ENCODE measurements around the gene CDH4. TPM values are rescaled to one million over a fixed set of nuclear protein-coding genes. Genes with fewer than 3 reads are reported as not detected.
"Not testable (repeated sequence)": the region's sequence is repeated elsewhere in the genome, so short reads cannot be mapped to it uniquely, and the experiment has no call there.

CDH4 gene
- total RNA-seq, 1 donor from 2014 or later: 0.23 TPM

DNA sequence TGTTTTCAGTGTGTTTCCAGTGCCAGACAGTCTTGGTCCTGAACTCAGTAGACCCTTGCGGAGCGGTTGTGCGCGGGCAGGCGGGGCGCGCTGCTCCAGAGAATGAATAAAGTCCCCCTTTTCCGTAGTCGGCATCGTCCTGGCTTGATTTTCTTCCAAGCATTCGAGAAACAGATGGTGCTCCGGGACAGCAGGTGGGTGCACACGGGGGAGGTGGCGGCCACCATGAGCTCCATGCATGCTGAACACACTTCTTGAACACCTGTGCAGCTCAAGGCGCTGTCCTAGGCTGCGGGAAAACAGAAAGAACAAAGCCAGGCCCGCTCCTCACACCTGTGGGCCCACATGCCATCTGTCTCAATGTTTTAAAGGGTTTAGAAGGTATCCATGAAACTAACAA, 688.4 kb downstream of the CDH4 start:
- H3K9me3 Mint-ChIP-seq (ENCODE audit: unreplicated experiment): no peaks in the 10 kb centered on the region
- H3K4me3 Mint-ChIP-seq (ENCODE audit: unreplicated experiment): no peak overlapping the region
- DNase-seq (ENCODE audit: low spot score): no peak

DNA sequence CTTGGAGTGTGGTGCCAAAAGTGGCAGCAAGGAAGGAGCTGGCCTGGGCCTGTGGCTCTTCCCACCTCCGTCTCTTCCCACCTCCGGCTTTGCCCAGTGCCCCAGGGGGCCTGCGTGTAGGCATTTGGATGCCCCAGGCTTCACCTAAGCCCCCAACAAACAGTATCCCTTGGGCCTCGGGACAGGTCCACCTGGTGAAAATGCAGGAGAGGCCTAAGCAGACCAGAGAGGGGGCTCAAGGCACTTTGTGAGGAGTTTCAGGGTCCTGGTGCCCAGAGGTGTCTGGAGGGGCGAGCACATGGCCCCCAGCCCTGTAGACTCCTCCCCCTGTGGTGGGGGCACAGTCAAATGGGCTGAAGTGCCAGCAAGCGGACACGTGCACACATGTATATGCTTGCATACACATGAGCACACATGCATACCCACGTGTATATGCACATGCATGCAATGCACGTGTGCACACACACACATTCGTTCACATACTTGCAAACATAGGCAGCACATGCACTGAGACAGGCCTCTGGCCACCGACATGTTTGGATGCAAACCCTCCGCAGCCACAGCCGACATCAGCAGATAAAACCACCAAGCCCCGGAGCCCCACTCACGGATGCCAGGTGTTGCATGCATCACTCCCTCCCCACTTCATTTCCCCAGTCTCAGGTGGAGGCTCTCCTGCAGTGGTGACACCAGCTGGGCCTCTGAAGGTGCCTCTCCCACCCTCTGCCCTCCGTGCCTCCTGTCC, 689.1 kb downstream of the CDH4 start:
- H3K9me3 Mint-ChIP-seq (ENCODE audit: unreplicated experiment): no peaks in the 10 kb centered on the region
- H3K4me1 Mint-ChIP-seq (ENCODE audit: unreplicated experiment): no peaks in the 10 kb centered on the region
- H3K4me3 Mint-ChIP-seq (ENCODE audit: unreplicated experiment): no peak overlapping the region
- TF ChIP-seq, protein P1, sequence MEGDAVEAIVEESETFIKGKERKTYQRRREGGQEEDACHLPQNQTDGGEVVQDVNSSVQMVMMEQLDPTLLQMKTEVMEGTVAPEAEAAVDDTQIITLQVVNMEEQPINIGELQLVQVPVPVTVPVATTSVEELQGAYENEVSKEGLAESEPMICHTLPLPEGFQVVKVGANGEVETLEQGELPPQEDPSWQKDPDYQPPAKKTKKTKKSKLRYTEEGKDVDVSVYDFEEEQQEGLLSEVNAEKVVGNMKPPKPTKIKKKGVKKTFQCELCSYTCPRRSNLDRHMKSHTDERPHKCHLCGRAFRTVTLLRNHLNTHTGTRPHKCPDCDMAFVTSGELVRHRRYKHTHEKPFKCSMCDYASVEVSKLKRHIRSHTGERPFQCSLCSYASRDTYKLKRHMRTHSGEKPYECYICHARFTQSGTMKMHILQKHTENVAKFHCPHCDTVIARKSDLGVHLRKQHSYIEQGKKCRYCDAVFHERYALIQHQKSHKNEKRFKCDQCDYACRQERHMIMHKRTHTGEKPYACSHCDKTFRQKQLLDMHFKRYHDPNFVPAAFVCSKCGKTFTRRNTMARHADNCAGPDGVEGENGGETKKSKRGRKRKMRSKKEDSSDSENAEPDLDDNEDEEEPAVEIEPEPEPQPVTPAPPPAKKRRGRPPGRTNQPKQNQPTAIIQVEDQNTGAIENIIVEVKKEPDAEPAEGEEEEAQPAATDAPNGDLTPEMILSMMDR (IDR thresholded peaks at IDR 0.05; ENCODE audit: unreplicated experiment): no peak
- no peak for DNase-seq (ENCODE audit: low spot score)
- H3K36me3 Mint-ChIP-seq (ENCODE audit: low read depth, unreplicated experiment): no peaks in the 10 kb centered on the region
- peaks cover 4% of the 10 kb centered on the region for H3K27me3 Mint-ChIP-seq (ENCODE audit: unreplicated experiment)
- no peak overlapping the region for H3K27ac Mint-ChIP-seq (ENCODE audit: unreplicated experiment)

More for the DNA sequence above, 688.4 kb downstream of the CDH4 start:
- TF ChIP-seq, protein P1 (IDR thresholded peaks at IDR 0.05; ENCODE audit: unreplicated experiment): no peak
- Mint-ChIP-seq H3K4me1 (ENCODE audit: unreplicated experiment) (no peaks in the 10 kb centered on the region), H3K27me3 (ENCODE audit: unreplicated experiment) (peaks cover 4% of the 10 kb centered on the region), H3K36me3 (ENCODE audit: low read depth, unreplicated experiment) (no peaks in the 10 kb centered on the region), H3K27ac (ENCODE audit: unreplicated experiment) (no peak overlapping the region)

DNA sequence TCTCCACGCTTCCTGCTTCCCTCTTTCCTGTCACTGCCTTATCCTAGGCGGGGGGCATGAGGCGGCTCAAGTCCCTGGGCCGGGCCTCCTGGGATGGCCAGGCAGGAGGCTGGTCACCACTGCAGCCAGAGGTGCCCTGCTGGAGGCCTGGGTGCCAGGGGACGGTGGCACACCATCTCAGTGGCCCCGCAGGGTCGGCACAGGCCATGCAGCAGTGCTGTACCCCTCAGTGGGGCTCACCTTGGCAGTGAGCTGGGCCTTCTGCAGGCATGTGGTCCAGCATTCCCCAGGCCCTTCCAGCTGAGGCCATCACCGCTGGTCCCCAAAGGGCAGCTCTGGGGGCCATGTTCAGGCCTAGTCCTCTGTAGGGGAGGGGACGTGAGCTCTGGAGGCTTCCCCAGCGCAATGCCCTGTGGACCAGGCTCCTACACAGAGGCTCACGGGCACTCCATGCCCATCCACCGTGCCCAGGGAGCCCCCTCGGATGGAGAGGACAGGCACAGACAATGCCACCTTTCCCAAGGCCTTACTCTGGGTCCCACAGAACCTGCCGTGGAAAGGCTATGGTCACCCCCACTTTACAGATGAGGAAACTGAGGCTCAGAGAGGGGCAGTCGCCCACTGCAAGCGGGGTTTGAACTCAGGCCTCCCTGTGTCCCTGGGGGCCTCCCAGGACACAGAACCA, 689.8 kb downstream of the CDH4 start:
- Mint-ChIP-seq H3K4me3 (ENCODE audit: unreplicated experiment) (no peak overlapping the region), H3K9me3 (ENCODE audit: unreplicated experiment) (no peaks in the 10 kb centered on the region), H3K27ac (ENCODE audit: unreplicated experiment) (no peak overlapping the region), H3K4me1 (ENCODE audit: unreplicated experiment) (no peaks in the 10 kb centered on the region), H3K27me3 (ENCODE audit: unreplicated experiment) (peaks cover 2% of the 10 kb centered on the region), H3K36me3 (ENCODE audit: low read depth, unreplicated experiment) (no peaks in the 10 kb centered on the region)
- TF ChIP-seq, protein P1 (IDR thresholded peaks at IDR 0.05; ENCODE audit: unreplicated experiment): no peak
- DNase-seq (ENCODE audit: low spot score): no peak

DNA sequence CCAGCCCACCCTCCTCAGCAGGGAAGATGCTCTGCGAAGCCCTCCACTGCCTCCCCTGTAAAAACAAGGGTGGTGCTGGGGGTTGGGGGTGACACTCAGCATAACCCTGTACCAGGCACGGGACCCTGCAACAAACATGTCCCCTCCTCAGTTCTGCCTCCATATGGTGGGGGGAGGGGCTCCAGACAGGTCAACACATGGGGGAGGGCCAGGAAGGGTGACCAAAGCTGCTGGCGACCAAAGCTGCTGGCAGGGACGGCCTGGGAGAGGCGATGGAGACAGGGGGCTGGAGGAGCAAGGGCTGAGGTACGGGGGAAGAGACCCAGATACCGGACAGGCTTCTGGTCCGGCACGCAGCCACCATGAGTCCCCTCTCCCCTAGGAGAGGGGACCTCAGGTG, 690.5 kb downstream of the CDH4 start:
- Mint-ChIP-seq H3K4me1 (ENCODE audit: unreplicated experiment) (no peaks in the 10 kb centered on the region), H3K4me3 (ENCODE audit: unreplicated experiment) (no peak overlapping the region), H3K36me3 (ENCODE audit: low read depth, unreplicated experiment) (no peaks in the 10 kb centered on the region), H3K27ac (ENCODE audit: unreplicated experiment) (no peak overlapping the region), H3K27me3 (ENCODE audit: unreplicated experiment) (peaks cover 2% of the 10 kb centered on the region), H3K9me3 (ENCODE audit: unreplicated experiment) (no peaks in the 10 kb centered on the region)
- TF ChIP-seq, protein P1 (IDR thresholded peaks at IDR 0.05; ENCODE audit: unreplicated experiment): no peak
- DNase-seq (ENCODE audit: low spot score): no peak

DNA sequence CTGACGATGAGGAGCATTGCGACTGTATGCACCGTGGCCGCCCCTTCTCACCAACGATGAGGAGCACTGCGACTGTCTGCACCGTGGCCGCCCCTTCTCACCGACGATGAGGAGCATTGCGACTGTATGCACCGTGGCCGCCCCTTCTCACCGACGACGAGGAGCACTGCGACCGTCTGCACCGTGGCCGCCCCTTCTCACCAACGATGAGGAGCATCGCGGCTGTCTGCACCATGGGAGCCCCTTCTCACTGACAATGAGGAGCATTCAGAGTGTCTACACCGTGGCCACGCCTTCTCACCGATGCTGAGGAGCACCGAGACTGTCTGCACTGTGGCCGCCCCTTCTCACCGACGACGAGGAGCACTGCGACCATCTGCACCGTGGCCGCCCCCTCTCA, 692.9 kb downstream of the CDH4 start:
- H3K27ac Mint-ChIP-seq (ENCODE audit: unreplicated experiment); H3K9me3 Mint-ChIP-seq (ENCODE audit: unreplicated experiment); H3K27me3 Mint-ChIP-seq (ENCODE audit: unreplicated experiment); H3K4me3 Mint-ChIP-seq (ENCODE audit: unreplicated experiment); H3K36me3 Mint-ChIP-seq (ENCODE audit: low read depth, unreplicated experiment); DNase-seq (ENCODE audit: low spot score); H3K4me1 Mint-ChIP-seq (ENCODE audit: unreplicated experiment): not testable (repeated sequence)

DNA sequence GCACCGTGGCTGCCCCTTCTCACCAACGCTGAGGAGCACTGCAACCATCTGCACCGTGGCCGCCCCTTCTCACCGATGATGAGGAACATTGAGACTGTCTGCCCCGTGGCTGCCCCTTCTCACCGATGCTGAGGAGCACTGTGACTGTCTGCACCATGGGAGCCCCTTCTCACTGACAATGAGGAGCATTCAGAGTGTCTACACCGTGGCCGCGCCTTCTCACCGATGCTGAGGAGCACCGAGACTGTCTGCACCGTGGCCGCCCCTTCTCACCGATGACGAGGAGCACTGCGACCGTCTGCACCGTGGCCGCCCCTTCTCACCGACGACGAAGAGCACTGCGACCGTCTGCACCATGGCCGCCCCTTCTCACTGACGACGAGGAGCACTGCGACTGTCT, 693.4 kb downstream of the CDH4 start:
- not testable (repeated sequence) for H3K9me3 Mint-ChIP-seq (ENCODE audit: unreplicated experiment); H3K4me3 Mint-ChIP-seq (ENCODE audit: unreplicated experiment); H3K27ac Mint-ChIP-seq (ENCODE audit: unreplicated experiment); H3K4me1 Mint-ChIP-seq (ENCODE audit: unreplicated experiment); DNase-seq (ENCODE audit: low spot score); H3K27me3 Mint-ChIP-seq (ENCODE audit: unreplicated experiment); H3K36me3 Mint-ChIP-seq (ENCODE audit: low read depth, unreplicated experiment)

DNA sequence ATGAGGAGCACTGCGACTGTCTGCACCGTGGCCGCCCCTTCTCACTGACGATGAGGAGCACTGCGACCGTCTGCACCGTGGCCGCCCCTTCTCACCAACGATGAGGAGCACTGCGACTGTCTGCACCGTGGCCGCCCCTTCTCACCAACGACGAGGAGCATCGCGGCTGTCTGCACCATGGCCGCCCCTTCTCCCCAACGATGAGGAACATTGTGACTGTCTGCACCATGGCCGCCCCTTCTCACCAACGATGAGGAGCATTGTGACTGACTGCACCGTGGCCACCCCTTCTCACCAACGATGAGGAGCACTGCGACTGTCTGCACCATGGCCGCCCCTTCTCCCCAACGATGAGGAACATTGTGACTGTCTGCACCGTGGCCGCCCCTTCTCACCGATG, 696.0 kb downstream of the CDH4 start:
- not testable (repeated sequence) for H3K4me1 Mint-ChIP-seq (ENCODE audit: unreplicated experiment); H3K9me3 Mint-ChIP-seq (ENCODE audit: unreplicated experiment); H3K27ac Mint-ChIP-seq (ENCODE audit: unreplicated experiment); H3K27me3 Mint-ChIP-seq (ENCODE audit: unreplicated experiment); DNase-seq (ENCODE audit: low spot score); H3K4me3 Mint-ChIP-seq (ENCODE audit: unreplicated experiment); H3K36me3 Mint-ChIP-seq (ENCODE audit: low read depth, unreplicated experiment)

Measured in endothelial cell (in vitro differentiated cells).